Endothelial cell of umbilical vein (primary cell): Measurements from ENCODE around the gene ZNF331. TPM values are rescaled to one million over a fixed set of nuclear protein-coding genes. Genes with fewer than 3 reads are reported as not detected.

ENCODE experiments used
- BruUV-seq: library from RNA; stranded (reverse); fragments of 400-500 nt; replicated peaks from 2 replicates; lab custom pipeline; 2021; lab: Mats Ljungman, UMichigan
- CTCF ChIA-PET: fragments of 300-600, 350-600 bp; sonication (Branson Sonifier 250); formaldehyde crosslinking; loops from one replicate; lab custom pipeline; 2021; ENCODE audit warnings: antibody characterized with exemption, inconsistent platforms; lab: Charles Lee
- POLR2A ChIA-PET: fragments of 300-600, 350-600 bp; sonication (Branson Sonifier 250); formaldehyde crosslinking; loops from one replicate; lab custom pipeline; 2021; ENCODE audit warnings: antibody characterized with exemption, inconsistent platforms; lab: Charles Lee
- DNase-seq: peaks from one replicate; pipeline ENCODE4 v3.0.0-alpha.2; 2011; ENCODE audit warnings: low read depth, low spot score
- FAIRE-seq: peaks from 2 replicates; lab custom pipeline; 2011; peaks lifted over from hg19 to GRCh38; lab: Jason Lieb, UNC
- H2AFZ ChIP-seq: 2 replicates; pipeline ENCODE4 v1.6.0; 2012; ENCODE audit warnings: low read depth, low read length, control low read depth, inconsistent platforms
- H3K27ac ChIP-seq: 2 replicates; pipeline ENCODE4 v1.5.1; 2011; ENCODE audit warnings: low read depth, mild to moderate bottlenecking, control low read depth, low read length, moderate library complexity; ENCODE audit not compliant: insufficient read depth
- H3K27me3 ChIP-seq, 2 experiments: 2 replicates each; pipeline versions ENCODE4 v1.6.0 to v1.6.1; 2011; ENCODE audit warnings: low read length in 2 of 2, mixed read lengths in 1 of 2; ENCODE audit not compliant: control insufficient read depth in 2 of 2, insufficient read depth in 2 of 2
- H3K36me3 ChIP-seq, 2 experiments: 2 replicates in 1 of 2; 3 replicates in 1 of 2; pipeline ENCODE4 v1.5.1; 2011; ENCODE audit warnings: low read length in 2 of 2, mild to moderate bottlenecking in 1 of 2, moderate library complexity in 1 of 2; ENCODE audit not compliant: control insufficient read depth in 2 of 2, insufficient read depth in 2 of 2; ENCODE audit errors: extremely low read depth in 1 of 2
- H3K4me1 ChIP-seq: 3 replicates; pipeline ENCODE4 v1.5.1; 2011; ENCODE audit warnings: mild to moderate bottlenecking, low read length; ENCODE audit not compliant: control insufficient read depth, insufficient read depth; ENCODE audit errors: extremely low read depth
- H3K4me2 ChIP-seq: 2 replicates; pipeline ENCODE4 v1.6.1; 2011; ENCODE audit warnings: low read length, control low read depth, mixed read lengths; ENCODE audit not compliant: insufficient read depth
- H3K4me3 ChIP-seq, 3 experiments: fragments of 200-600 bp in 1 of 3; sonication (generic), shearing (Covaris generic) in 1 of 3; replicated peaks in 1 of 3; 2 replicates each; pipeline ENCODE4 v1.5.1; 2011 to 2016; ENCODE audit warnings: control low read depth in 3 of 3, low read length in 3 of 3, mild to moderate bottlenecking in 2 of 3, inconsistent platforms in 1 of 3, low read depth in 1 of 3, moderate library complexity in 1 of 3; ENCODE audit not compliant: insufficient read depth in 1 of 3
- H3K79me2 ChIP-seq: 2 replicates; pipeline ENCODE4 v1.6.0; 2012; ENCODE audit warnings: low read length, inconsistent platforms; ENCODE audit not compliant: control insufficient read depth, insufficient read depth
- H3K9ac ChIP-seq: replicated peaks from 2 replicates; pipeline ENCODE3; 2011; ENCODE audit warnings: low read length, control low read depth; ENCODE audit not compliant: insufficient read depth; ENCODE audit errors: extremely low read depth
- H3K9me1 ChIP-seq: replicated peaks from 3 replicates; pipeline ENCODE4 v1.6.0; 2011; ENCODE audit warnings: mild to moderate bottlenecking, low read length; ENCODE audit not compliant: control insufficient read depth, insufficient read depth; ENCODE audit errors: extremely low read depth
- H3K9me3 ChIP-seq: replicated peaks from 2 replicates; pipeline ENCODE4 v1.5.1; 2012; ENCODE audit warnings: low read length, inconsistent platforms; ENCODE audit not compliant: control insufficient read depth, insufficient read depth
- H4K20me1 ChIP-seq: replicated peaks from 2 replicates; pipeline ENCODE3; 2011; ENCODE audit warnings: mild to moderate bottlenecking, low read length; ENCODE audit not compliant: control insufficient read depth, insufficient read depth; ENCODE audit errors: extremely low read depth
- EZH2 ChIP-seq: IDR thresholded peaks from 2 replicates; pipeline ENCODE4 v1.6.1; 2012; ENCODE audit warnings: borderline replicate concordance, low read depth, mild to moderate bottlenecking, moderate library complexity, low read length, inconsistent platforms; ENCODE audit not compliant: severe bottlenecking
- FOS ChIP-seq: IDR thresholded peaks from 2 replicates; pipeline ENCODE4 v1.6.1; 2011; ENCODE audit warnings: mild to moderate bottlenecking, low read length, moderate library complexity, borderline replicate concordance; ENCODE audit not compliant: insufficient read depth
- GATA2 ChIP-seq: IDR thresholded peaks from 2 replicates; pipeline ENCODE4 v1.7.0; 2011; ENCODE audit warnings: low read depth, mild to moderate bottlenecking, moderate library complexity, mixed read lengths, low read length; ENCODE audit not compliant: insufficient read length, insufficient read depth
- JUN ChIP-seq: IDR thresholded peaks from 2 replicates; pipeline ENCODE4 v1.6.1; 2011; ENCODE audit warnings: borderline replicate concordance, low read depth; ENCODE audit not compliant: insufficient read length, insufficient read depth
- MYC ChIP-seq: IDR thresholded peaks from one replicate; pipeline ENCODE4 v1.6.1; 2011; ENCODE audit warnings: mild to moderate bottlenecking, low read depth, low read length
- POLR2A ChIP-seq: IDR thresholded peaks from 2 replicates; pipeline ENCODE4 v1.6.1; 2012; ENCODE audit warnings: low read depth, mild to moderate bottlenecking, control low read depth, low read length
- POLR2AphosphoS5 ChIP-seq: IDR thresholded peaks from 2 replicates; pipeline ENCODE4 v1.6.1; 2012; ENCODE audit warnings: low read depth, mild to moderate bottlenecking, control low read depth, low read length, moderate library complexity; ENCODE audit not compliant: insufficient read depth
- dilution Hi-C: fragments of 300-500 bp; cut with MboI; formaldehyde crosslinking; loops from one replicate; pipeline ENCODE4 v1.15.0; 2019; ENCODE audit warnings: low sequenced_read_pairs; ENCODE audit not compliant: extremely low pct_ligation_motif_present
- intact Hi-C: fragments of 100-400 bp; cut with micrococcal nuclease; formaldehyde crosslinking; loops from one replicate; pipeline ENCODE4 v1.10.0; 2022
- polyA plus RNA-seq, 4 experiments: library from polyadenylated mRNA; depleted of rRNA in 3 of 4; stranded (reverse) in 3 of 4; unstranded in 1 of 4; fragments of >200 nt; gene quantifications; 2 replicates each; pipeline versions ENCODE4 v1.2.1 to v1.2.3, GENCODE V29; 2011 to 2012; ENCODE audit warnings: missing spikeins in 1 of 4
- total RNA-seq: library from RNA; stranded (reverse); gene quantifications from 2 replicates; pipeline ENCODE4 v1.2.3, GENCODE V29; 2021
- TF ChIP-seq, protein P1 (sequence below), 2 donors: IDR thresholded peaks; 1 replicate in 1 of 2; 2 replicates in 1 of 2; pipeline ENCODE4 v1.5.1; 2011; ENCODE audit warnings: low read length in 2 of 2, mild to moderate bottlenecking in 2 of 2, moderate library complexity in 2 of 2, control low read depth in 1 of 2, inconsistent platforms in 1 of 2, low read depth in 1 of 2; ENCODE audit not compliant: insufficient read depth in 1 of 2; ENCODE audit errors: extremely low read depth in 1 of 2
- TF ChIP-seq, protein P2 (sequence below): IDR thresholded peaks from 2 replicates; pipeline ENCODE4 v1.6.1; 2011; ENCODE audit not compliant: insufficient read depth, insufficient read length

ZNF331 gene
- total and polyA plus RNA-seq, 2 donors (not counting 3 experiments of a cell fraction or from before 2014, with no cell fraction given), result 6.2 to 11.2 TPM

DNA sequence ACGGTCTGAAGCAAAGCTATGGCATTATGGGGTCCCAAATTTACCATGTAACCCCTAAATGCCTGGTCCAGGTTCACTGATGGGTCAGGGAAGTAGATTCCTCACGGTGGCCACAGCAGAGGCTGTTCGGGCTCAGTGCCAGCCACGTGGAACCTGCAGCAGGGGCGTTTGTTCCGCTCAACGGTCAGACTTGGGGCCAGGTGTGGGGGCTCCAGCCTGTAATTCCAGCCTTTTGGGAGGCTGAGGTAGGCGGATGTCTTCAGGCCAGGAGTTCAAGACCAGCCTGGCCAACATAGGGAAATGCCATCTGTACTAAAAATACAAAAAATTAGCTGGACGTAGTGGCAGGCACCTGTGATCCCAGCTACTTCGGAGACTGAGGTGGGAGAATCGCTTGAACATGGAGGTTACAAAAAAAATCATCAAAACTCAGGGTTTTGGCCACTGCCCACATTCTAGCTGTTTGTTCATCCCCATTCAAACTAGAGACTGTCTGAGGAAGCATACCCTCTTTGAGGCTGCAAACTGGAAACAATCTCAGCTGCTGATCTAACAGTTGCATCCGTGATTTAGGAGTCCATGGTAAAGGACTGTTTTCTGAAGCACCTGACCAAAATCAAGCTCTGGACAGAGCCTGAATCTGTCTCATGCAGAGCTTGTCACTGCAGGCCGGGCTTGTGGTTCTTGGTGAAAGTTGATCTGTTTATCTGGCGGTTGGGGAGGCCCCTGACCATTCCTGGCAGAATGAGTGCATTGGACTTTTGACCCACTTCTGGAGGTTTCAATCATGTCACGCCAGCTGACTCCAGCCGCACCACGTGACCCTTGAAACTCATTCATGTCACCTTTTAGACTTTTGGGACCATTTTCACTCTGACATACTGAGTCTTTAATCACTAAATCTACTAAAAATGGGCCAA is 30.2 kb upstream of the ZNF331 start:
- H3K4me2 ChIP-seq, result no peak overlapping the region
- dilution Hi-C loops, result no loop called here
- DNase-seq, result no peak

More for the DNA sequence above, 30.2 kb upstream of the ZNF331 start:
- Histone ChIP-seq H3K27me3 (no peaks in the 10 kb centered on the region), H3K27ac (no peak overlapping the region), H4K20me1 (no peaks in the 10 kb centered on the region), H3K9me3 (no peaks in the 10 kb centered on the region), H3K79me2 (no peaks in the 10 kb centered on the region), H3K4me1 (no peaks in the 10 kb centered on the region), H3K36me3 (no peaks in the 10 kb centered on the region), H3K9me1 (no peaks in the 10 kb centered on the region), H3K9ac (no peak overlapping the region), H3K4me3 (no peak overlapping the region), H2AFZ (no peak overlapping the region)
- no peak for FAIRE-seq
- BruUV-seq, result no TSS peak
- ChIA-PET POLR2A (no interaction called here), CTCF (interaction anchor here (1.2 kb wide), 1 partner anchor 13 kb away, joined by 4 read pairs; no protein-coding TSS in a partner anchor)
- TF ChIP-seq EZH2 (no peak), POLR2A (no peak), JUN (no peak), FOS (no peak), GATA2 (no peak), POLR2AphosphoS5 (no peak), MYC (no peak)
- TF ChIP-seq, protein P1, sequence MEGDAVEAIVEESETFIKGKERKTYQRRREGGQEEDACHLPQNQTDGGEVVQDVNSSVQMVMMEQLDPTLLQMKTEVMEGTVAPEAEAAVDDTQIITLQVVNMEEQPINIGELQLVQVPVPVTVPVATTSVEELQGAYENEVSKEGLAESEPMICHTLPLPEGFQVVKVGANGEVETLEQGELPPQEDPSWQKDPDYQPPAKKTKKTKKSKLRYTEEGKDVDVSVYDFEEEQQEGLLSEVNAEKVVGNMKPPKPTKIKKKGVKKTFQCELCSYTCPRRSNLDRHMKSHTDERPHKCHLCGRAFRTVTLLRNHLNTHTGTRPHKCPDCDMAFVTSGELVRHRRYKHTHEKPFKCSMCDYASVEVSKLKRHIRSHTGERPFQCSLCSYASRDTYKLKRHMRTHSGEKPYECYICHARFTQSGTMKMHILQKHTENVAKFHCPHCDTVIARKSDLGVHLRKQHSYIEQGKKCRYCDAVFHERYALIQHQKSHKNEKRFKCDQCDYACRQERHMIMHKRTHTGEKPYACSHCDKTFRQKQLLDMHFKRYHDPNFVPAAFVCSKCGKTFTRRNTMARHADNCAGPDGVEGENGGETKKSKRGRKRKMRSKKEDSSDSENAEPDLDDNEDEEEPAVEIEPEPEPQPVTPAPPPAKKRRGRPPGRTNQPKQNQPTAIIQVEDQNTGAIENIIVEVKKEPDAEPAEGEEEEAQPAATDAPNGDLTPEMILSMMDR (IDR thresholded peaks at IDR 0.05; ENCODE audit: extremely low read depth in 1 of 2, insufficient read depth in 1 of 2, low read depth in 1 of 2, low read length in 2 of 2), result no peak
- TF ChIP-seq, protein P2, sequence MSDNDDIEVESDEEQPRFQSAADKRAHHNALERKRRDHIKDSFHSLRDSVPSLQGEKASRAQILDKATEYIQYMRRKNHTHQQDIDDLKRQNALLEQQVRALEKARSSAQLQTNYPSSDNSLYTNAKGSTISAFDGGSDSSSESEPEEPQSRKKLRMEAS, result no peak
- intact Hi-C loops, result no loop called here
